Measurements from ENCODE around the gene SLC30A9. TPM values are rescaled to one million over a fixed set of nuclear protein-coding genes. Genes with fewer than 3 reads are reported as not detected.

Gene SLC30A9
- total RNA-seq, 1 experiment from 2014 or later, result 32.7 TPM

GRCh38 chr4:41989994-41990364 is 351 bp upstream of the SLC30A9 start:
- H3K4me2 ChIP-seq (ENCODE audit: low read length), result peak overlapping the region; percentile 97
- no peaks in the 10 kb centered on the region for H3K9me3 ChIP-seq (ENCODE audit: low read length)
- DNase-seq (no peak), ATAC-seq (peak; percentile 13)
- no peaks in the 10 kb centered on the region for H3K36me3 ChIP-seq (ENCODE audit: low read depth, low read length)
- ChIA-PET POLR2A (ENCODE audit: unreplicated experiment) (no interaction called here), CTCF (no interaction called here)
- H2AFZ ChIP-seq (ENCODE audit: low read length), result peak overlapping the region; percentile 95
- H3K4me1 ChIP-seq (ENCODE audit: insufficient read depth, low read length), result peaks cover 15% of the 10 kb centered on the region
- no peaks in the 10 kb centered on the region for H4K20me1 ChIP-seq (ENCODE audit: low read length)
- H3K27me3 ChIP-seq (ENCODE audit: low read length), result no peaks in the 10 kb centered on the region
- H3K9me2 ChIP-seq (replicated peaks; ENCODE audit: low read length), result no peaks in the 10 kb centered on the region
- peak overlapping the region; percentile 98 for H3K4me3 ChIP-seq (ENCODE audit: low read length)
- TF ChIP-seq EZH2 (IDR thresholded peaks at IDR 0.05; ENCODE audit: low read length, unreplicated experiment), result no peak
- TF ChIP-seq EZH2phosphoT487 (IDR thresholded peaks at IDR 0.05; ENCODE audit: borderline replicate concordance, low read length), result no peak
- no peak for TF ChIP-seq CTCF (conservative IDR thresholded peaks at IDR 0.05; ENCODE audit: low read depth, low read length)
- intact Hi-C loops (cut with micrococcal nuclease), result loop anchor here (5.0 kb wide), 2 partner anchors 57 to 422 kb away; no protein-coding TSS in a partner anchor
- no peaks in the 10 kb centered on the region for H3F3A ChIP-seq (ENCODE audit: low read length, unreplicated experiment)
- H3K27ac ChIP-seq (ENCODE audit: low read length), result peak overlapping the region; percentile 18; the same call in 1 of the 2 replicates
- BruUV-seq (replicated peaks), result TSS peak; percentile 91
- peak overlapping the region; percentile 87 for H3K9ac ChIP-seq (ENCODE audit: low read length)
- peaks cover 39% of the 10 kb centered on the region for H3K79me2 ChIP-seq (ENCODE audit: low read length)

GRCh38 chr4:41991916-41992767 is 1.8 kb downstream of the SLC30A9 start:
- Histone ChIP-seq H3K9ac (ENCODE audit: low read length) (peak overlapping the region; percentile 87), H3K27ac (ENCODE audit: low read length) (peak overlapping the region; percentile 32), H3K36me3 (ENCODE audit: low read depth, low read length) (no peaks in the 10 kb centered on the region), H4K20me1 (ENCODE audit: low read length) (no peaks in the 10 kb centered on the region), H3K79me2 (ENCODE audit: low read length) (peaks cover 39% of the 10 kb centered on the region), H2AFZ (ENCODE audit: low read length) (no peak overlapping the region), H3K9me3 (ENCODE audit: low read length) (no peaks in the 10 kb centered on the region), H3K4me1 (ENCODE audit: insufficient read depth, low read length) (peaks cover 15% of the 10 kb centered on the region), H3K4me2 (ENCODE audit: low read length) (peak overlapping the region; percentile 97), H3K9me2 (replicated peaks; ENCODE audit: low read length) (no peaks in the 10 kb centered on the region), H3K4me3 (ENCODE audit: low read length) (peak overlapping the region; percentile 98), H3K27me3 (ENCODE audit: low read length) (no peaks in the 10 kb centered on the region), H3F3A (ENCODE audit: low read length, unreplicated experiment) (no peaks in the 10 kb centered on the region)
- peak; percentile 70 for ATAC-seq
- peak; percentile 80 for DNase-seq
- CTCF ChIA-PET, result no interaction called here
- TF ChIP-seq CTCF (conservative IDR thresholded peaks at IDR 0.05; ENCODE audit: low read depth, low read length) (no peak), EZH2phosphoT487 (IDR thresholded peaks at IDR 0.05; ENCODE audit: borderline replicate concordance, low read length) (no peak), EZH2 (IDR thresholded peaks at IDR 0.05; ENCODE audit: low read length, unreplicated experiment) (no peak)
- intact Hi-C loops (cut with micrococcal nuclease), result loop anchor here (5.0 kb wide), 2 partner anchors 55 to 420 kb away; no protein-coding TSS in a partner anchor
- POLR2A ChIA-PET (ENCODE audit: unreplicated experiment), result no interaction called here
- no TSS peak for BruUV-seq (replicated peaks)

Data from PC-3 (cell line).